ENCODE results near the gene LHFPL6.

GRCh38 chr13:39401046-39401705 lies 201.8 kb downstream of the LHFPL6 start:
- TF ChIP-seq CTCF (IDR thresholded peaks at IDR 0.05) (no peak), POLR2A (IDR thresholded peaks at IDR 0.05) (no peak)
